ENCODE data around the gene RAPGEF5.

Gene RAPGEF5

GRCh38 chr7:22356701-22357310, at the start of gene RAPGEF5:
RAPGEF5 (minus strand) TSS chr7:22357154; CDS start chr7:22357060, 94 bp downstream.
- no peak for DNase-seq (ENCODE audit: low read depth)

- DNase-seq (ENCODE audit: low read depth) = no peak
These were observed 49.8 kb upstream of the RAPGEF5 start for GRCh38 chr7:22406715-22407114.

- DNase-seq (ENCODE audit: low read depth) = no peak
These were observed 47.6 kb upstream of the RAPGEF5 start for GRCh38 chr7:22404421-22405023.

- no peak for DNase-seq (ENCODE audit: low read depth)
These were observed 46.4 kb upstream of the RAPGEF5 start for GRCh38 chr7:22403344-22403743.

- no peak for DNase-seq (ENCODE audit: low read depth)
These were observed 45.3 kb upstream of the RAPGEF5 start for GRCh38 chr7:22402250-22402649.

GRCh38 chr7:22400936-22401553, 44.1 kb upstream of the RAPGEF5 start:
- no peak for DNase-seq (ENCODE audit: low read depth)

- no peak for DNase-seq (ENCODE audit: low read depth)
These were observed 43.3 kb upstream of the RAPGEF5 start for GRCh38 chr7:22400150-22400814.

GRCh38 chr7:22399546-22399945, 42.6 kb upstream of the RAPGEF5 start:
- DNase-seq (ENCODE audit: low read depth) = no peak

GRCh38 chr7:22399091-22399490, 42.1 kb upstream of the RAPGEF5 start:
- no peak for DNase-seq (ENCODE audit: low read depth)

- DNase-seq (ENCODE audit: low read depth) = no peak
These were observed 41.0 kb upstream of the RAPGEF5 start for GRCh38 chr7:22397981-22398380.

GRCh38 chr7:22395222-22395621, 38.3 kb upstream of the RAPGEF5 start:
- DNase-seq (ENCODE audit: low read depth) = no peak

- DNase-seq (ENCODE audit: low read depth) = no peak
These were observed 37.8 kb upstream of the RAPGEF5 start for GRCh38 chr7:22394739-22395138.

GRCh38 chr7:22393913-22394729, 37.2 kb upstream of the RAPGEF5 start:
- no peak for DNase-seq (ENCODE audit: low read depth)

GRCh38 chr7:22390516-22390915, 33.6 kb upstream of the RAPGEF5 start:
- DNase-seq (ENCODE audit: low read depth) = no peak

- DNase-seq (ENCODE audit: low read depth) = no peak
These were observed 32.9 kb upstream of the RAPGEF5 start for GRCh38 chr7:22389892-22390291.

GRCh38 chr7:22387583-22387982, 30.6 kb upstream of the RAPGEF5 start:
- DNase-seq (ENCODE audit: low read depth) = no peak

GRCh38 chr7:22386865-22387264, 29.9 kb upstream of the RAPGEF5 start:
- no peak for DNase-seq (ENCODE audit: low read depth)

GRCh38 chr7:22386206-22386858, 29.4 kb upstream of the RAPGEF5 start:
- no peak for DNase-seq (ENCODE audit: low read depth)

- no peak for DNase-seq (ENCODE audit: low read depth)
These were observed 28.4 kb upstream of the RAPGEF5 start for GRCh38 chr7:22385326-22385725.

GRCh38 chr7:22380333-22380732, 23.4 kb upstream of the RAPGEF5 start:
- DNase-seq (ENCODE audit: low read depth) = no peak

- DNase-seq (ENCODE audit: low read depth) = no peak
These were observed 21.4 kb upstream of the RAPGEF5 start for GRCh38 chr7:22378199-22378980.
